Body of pancreas (tissue), 4 donors: Measurements from ENCODE around the gene MTCH1. TPM values are rescaled to one million over a fixed set of nuclear protein-coding genes. Genes with fewer than 3 reads are reported as not detected.
A peak's percentile ranks its signal among the peaks of the same experiment; 100 is the strongest.

Experiments used
- ATAC-seq: fragments of 150-250 bp; one replicate; pipeline ENCODE4 v1.9.1; 2016
- DNase-seq, 4 donors: peaks; one replicate each; pipeline ENCODE4 v3.0.0-alpha.2; 2019
- H3K27ac ChIP-seq, 4 donors: fragments of 200-600 bp; sonication (generic); 1 replicate in 3 of 4; 2 replicates in 1 of 4; pipeline versions ENCODE4 v1.5.1 to v1.6.1; 2016 to 2019; ENCODE audit warnings: mild to moderate bottlenecking in 1 of 4, mixed read lengths in 1 of 4, moderate library complexity in 1 of 4
- H3K27me3 ChIP-seq, 2 donors: fragments of 200-600 bp; sonication (generic); one replicate each; pipeline ENCODE4 v1.6.0; 2016; ENCODE audit warnings: mild to moderate bottlenecking in 1 of 2
- H3K36me3 ChIP-seq, 2 donors: fragments of 200-600 bp; sonication (generic); replicated peaks in 1 of 2; 2 replicates each; pipeline ENCODE4 v1.5.1; 2016; ENCODE audit warnings: low read depth in 2 of 2; ENCODE audit not compliant: insufficient read depth in 1 of 2
- H3K4me1 ChIP-seq: fragments of 200-600 bp; sonication (generic); one replicate; pipeline ENCODE4 v1.6.0; 2016
- H3K4me3 ChIP-seq, 2 donors: fragments of 200-600 bp; sonication (generic); 1 replicate in 1 of 2; 2 replicates in 1 of 2; pipeline ENCODE4 v1.5.1; 2016 to 2019
- H3K9me3 ChIP-seq, 3 donors: fragments of 200-600 bp; sonication (generic); 1 replicate in 2 of 3; 2 replicates in 1 of 3; pipeline ENCODE4 v1.5.1; 2016
- CTCF ChIP-seq, 7 experiments: fragments of 450-650 bp in 4 of 7; fragments of 200-600 bp in 3 of 7; sonication (generic) in 3 of 7; IDR thresholded peaks; one replicate each; pipeline ENCODE4 v1.5.1; 2016 to 2019; ENCODE audit warnings: antibody characterized with exemption in 7 of 7
- POLR2A ChIP-seq, 3 donors: fragments of 450-650 bp; IDR thresholded peaks; one replicate each; pipeline ENCODE4 v1.6.1; 2016; ENCODE audit warnings: antibody characterized with exemption in 3 of 3, mild to moderate bottlenecking in 2 of 3
- WGBS, 2 donors: methylation state at CpG; one replicate each; pipeline ENCODE4 v1.1.5; 2017; 5-methylcytosine and 5-hydroxymethylcytosine counted together
- intact Hi-C: fragments of 100-400 bp; cut with DNase I; formaldehyde crosslinking; loops from one replicate; pipeline ENCODE4 v1.15.1; 2023
- total RNA-seq, 2 donors: library from RNA; depleted of rRNA; stranded (reverse); fragments of >200 nt; gene quantifications; one replicate each; pipeline ENCODE4 v1.1.0, GENCODE V29; 2016

The MTCH1 gene
- total RNA-seq, 2 donors from 2014 or later = 152 to 198 TPM

DNA sequence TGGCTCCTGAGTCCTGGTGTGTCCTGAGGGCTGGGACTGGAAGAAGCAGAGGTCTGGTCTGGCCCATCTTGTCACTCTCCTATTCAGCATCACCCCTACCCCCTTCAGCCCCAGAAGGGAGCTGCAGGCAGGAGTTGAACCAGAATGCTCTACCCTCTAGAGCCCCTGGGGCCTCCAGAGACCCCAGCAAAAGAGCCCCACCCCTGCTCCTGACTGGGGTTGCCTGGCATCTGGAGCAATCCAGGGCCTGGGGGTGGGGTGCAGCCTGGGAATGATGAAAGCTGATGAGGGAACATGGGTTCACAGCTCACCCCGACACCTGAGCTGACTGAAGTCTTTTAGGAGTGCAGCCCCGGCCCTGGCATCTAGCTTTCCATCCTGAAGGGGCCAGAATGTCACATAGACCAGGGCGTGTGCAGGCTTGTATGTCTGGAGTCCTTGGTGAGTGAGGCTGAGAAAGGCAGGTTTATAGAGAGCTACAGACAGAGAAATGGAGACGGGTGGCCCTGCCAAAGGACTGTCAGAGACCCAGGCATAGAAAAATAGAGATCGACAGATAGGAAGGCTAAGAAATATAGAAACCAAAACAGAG lies 31.7 kb upstream of the MTCH1 start:
- intact Hi-C loops = loop anchor here (5.0 to 10.0 kb wide), 2 partner anchors 190 to 243 kb away; no protein-coding TSS in a partner anchor
- Histone ChIP-seq H3K27ac (peak overlapping the region in 1 of 4 donors; percentile 7), H3K27me3 (no peaks in the 10 kb centered on the region), H3K4me3 (no peak overlapping the region), H3K4me1 (peaks cover 28% of the 10 kb centered on the region), H3K9me3 (no peaks in the 10 kb centered on the region), H3K36me3 (no peaks in the 10 kb centered on the region)
- DNase-seq = no peak
- TF ChIP-seq POLR2A (IDR thresholded peaks at IDR 0.05) (no peak), CTCF (IDR thresholded peaks at IDR 0.05) (no peak)
- peak; percentile 4 for ATAC-seq
- 31 to 57% methylated on average over 3 to 5 of the region's 5 CpGs for WGBS, 2 donors

DNA sequence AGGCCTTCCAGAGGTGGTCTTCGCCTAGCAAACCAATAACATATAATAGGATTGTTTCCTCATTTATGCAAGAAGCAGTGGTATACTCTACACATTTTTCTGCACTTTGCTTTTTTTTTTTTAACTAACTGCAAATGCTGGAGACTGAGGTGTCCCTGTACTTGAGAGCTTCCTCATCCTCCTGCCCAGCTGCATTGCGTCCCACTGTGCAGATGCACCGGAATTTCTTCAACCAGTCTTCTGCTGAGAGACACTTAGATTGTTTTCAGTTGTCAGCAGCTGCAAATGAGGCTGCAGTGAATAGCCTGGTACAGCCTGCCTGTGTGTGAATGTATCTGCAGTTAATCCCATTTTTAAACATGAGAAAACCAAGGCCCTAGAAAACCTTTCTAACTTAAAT lies 31.0 kb upstream of the MTCH1 start:
- ATAC-seq = no peak

DNA sequence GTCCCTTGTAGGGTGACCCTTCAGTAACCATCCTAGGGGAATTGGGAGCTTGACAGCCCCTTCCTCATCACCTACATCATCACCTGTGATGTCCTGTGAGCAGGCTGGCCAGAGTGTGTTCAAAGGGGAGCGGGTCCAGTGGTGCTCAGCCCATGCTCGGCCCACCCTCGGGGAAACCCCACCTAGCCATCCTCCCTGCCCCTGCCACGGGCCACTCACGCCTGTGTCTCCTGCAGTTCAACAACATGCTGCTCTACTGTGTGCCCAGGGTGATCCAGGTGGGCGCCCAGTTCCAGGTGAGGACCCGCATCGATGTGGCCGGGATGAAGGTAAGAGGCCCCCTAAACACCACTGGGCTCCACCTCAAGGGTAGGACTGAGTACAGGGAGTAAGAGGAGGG lies 29.5 kb upstream of the MTCH1 start:
- Histone ChIP-seq H3K27ac (no peak overlapping the region), H3K4me1 (peaks cover 23% of the 10 kb centered on the region), H3K36me3 (no peaks in the 10 kb centered on the region), H3K27me3 (no peaks in the 10 kb centered on the region), H3K9me3 (no peaks in the 10 kb centered on the region), H3K4me3 (no peak overlapping the region)
- DNase-seq (no peak), ATAC-seq (no peak)
- intact Hi-C loops = loop anchor here (5.0 to 10.0 kb wide), 2 partner anchors 192 to 241 kb away; no protein-coding TSS in a partner anchor
- 79 to 86% methylated on average over 7 to 9 of the region's 9 CpGs for WGBS, 2 donors
- TF ChIP-seq POLR2A (IDR thresholded peaks at IDR 0.05) (no peak), CTCF (IDR thresholded peaks at IDR 0.05) (no peak)

More for the DNA sequence above, 31.0 kb upstream of the MTCH1 start:
- Histone ChIP-seq H3K4me3 (no peak overlapping the region), H3K27me3 (no peaks in the 10 kb centered on the region), H3K36me3 (no peaks in the 10 kb centered on the region), H3K4me1 (peaks cover 31% of the 10 kb centered on the region), H3K27ac (no peak overlapping the region), H3K9me3 (no peaks in the 10 kb centered on the region)
- intact Hi-C loops = loop anchor here (5.0 to 10.0 kb wide), 2 partner anchors 190 to 242 kb away; no protein-coding TSS in a partner anchor
- WGBS, 2 donors = 79 to 87% methylated on average over 3 of the region's 3 CpGs
- TF ChIP-seq POLR2A (IDR thresholded peaks at IDR 0.05) (no peak), CTCF (IDR thresholded peaks at IDR 0.05) (no peak)
- no peak for DNase-seq

- no peak for TF ChIP-seq CTCF (IDR thresholded peaks at IDR 0.05)
- no peak for TF ChIP-seq POLR2A (IDR thresholded peaks at IDR 0.05)
- no peak for ATAC-seq
- DNase-seq = no peak
- no peaks in the 10 kb centered on the region for H3K36me3 ChIP-seq
- 80 to 87% methylated on average over 2 to 12 of the region's 12 CpGs for WGBS, 2 donors
- no peak overlapping the region for H3K4me3 ChIP-seq
- no peaks in the 10 kb centered on the region for H3K9me3 ChIP-seq
- intact Hi-C loops = loop anchor here (5.0 to 10.0 kb wide), 2 partner anchors 193 to 240 kb away; no protein-coding TSS in a partner anchor
- H3K4me1 ChIP-seq = peaks cover 18% of the 10 kb centered on the region
- no peaks in the 10 kb centered on the region for H3K27me3 ChIP-seq
- H3K27ac ChIP-seq = no peak overlapping the region
Observed at GRCh38 chr6:37014667-37015066, 28.7 kb upstream of the MTCH1 start.
